ENCODE results near the gene ARHGEF12.

DNA sequence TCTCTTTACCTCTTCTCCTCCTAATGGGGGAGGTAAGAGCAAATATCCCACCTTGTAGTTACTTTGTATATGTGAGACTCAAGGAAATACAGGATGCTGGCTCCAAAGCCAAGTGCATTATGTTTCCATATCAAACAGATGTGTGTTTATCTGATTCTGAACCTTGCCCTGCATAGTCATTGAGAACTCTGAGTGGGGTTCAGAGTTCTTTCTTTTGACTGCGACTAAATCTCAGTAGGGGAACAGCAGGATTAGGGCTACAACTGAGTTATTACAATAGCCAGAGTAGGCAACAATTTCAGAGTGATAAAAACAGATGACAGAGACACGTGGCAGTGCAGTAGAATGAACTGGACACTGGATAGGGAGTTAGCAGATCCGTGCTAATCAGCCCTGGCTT is 45.3 kb upstream of the ARHGEF12 start:
- TF ChIP-seq, protein P1, sequence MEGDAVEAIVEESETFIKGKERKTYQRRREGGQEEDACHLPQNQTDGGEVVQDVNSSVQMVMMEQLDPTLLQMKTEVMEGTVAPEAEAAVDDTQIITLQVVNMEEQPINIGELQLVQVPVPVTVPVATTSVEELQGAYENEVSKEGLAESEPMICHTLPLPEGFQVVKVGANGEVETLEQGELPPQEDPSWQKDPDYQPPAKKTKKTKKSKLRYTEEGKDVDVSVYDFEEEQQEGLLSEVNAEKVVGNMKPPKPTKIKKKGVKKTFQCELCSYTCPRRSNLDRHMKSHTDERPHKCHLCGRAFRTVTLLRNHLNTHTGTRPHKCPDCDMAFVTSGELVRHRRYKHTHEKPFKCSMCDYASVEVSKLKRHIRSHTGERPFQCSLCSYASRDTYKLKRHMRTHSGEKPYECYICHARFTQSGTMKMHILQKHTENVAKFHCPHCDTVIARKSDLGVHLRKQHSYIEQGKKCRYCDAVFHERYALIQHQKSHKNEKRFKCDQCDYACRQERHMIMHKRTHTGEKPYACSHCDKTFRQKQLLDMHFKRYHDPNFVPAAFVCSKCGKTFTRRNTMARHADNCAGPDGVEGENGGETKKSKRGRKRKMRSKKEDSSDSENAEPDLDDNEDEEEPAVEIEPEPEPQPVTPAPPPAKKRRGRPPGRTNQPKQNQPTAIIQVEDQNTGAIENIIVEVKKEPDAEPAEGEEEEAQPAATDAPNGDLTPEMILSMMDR (IDR thresholded peaks at IDR 0.05) = no peak
- no peak for TF ChIP-seq POLR2A (IDR thresholded peaks at IDR 0.05)
